ENCODE results near the gene ODAD4.
"Not testable (repeated sequence)": the region's sequence is repeated elsewhere in the genome, so short reads cannot be mapped to it uniquely, and the experiment has no call there.

ODAD4 gene

GRCh38 chr17:42010898-42011516 is 80.6 kb downstream of the ODAD4 start:
- H3K36me3 ChIP-seq (replicated peaks; ENCODE audit: low read depth, low read length), result peaks cover 12% of the 10 kb centered on the region
- H2AFZ ChIP-seq (ENCODE audit: low read depth, low read length), result no peak overlapping the region
- H3K9ac ChIP-seq (ENCODE audit: low read length), result no peak overlapping the region
- H3K79me2 ChIP-seq (ENCODE audit: low read length), result peaks cover 98% of the 10 kb centered on the region
- no peak overlapping the region for H3K4me2 ChIP-seq (ENCODE audit: low read length)
- no peaks in the 10 kb centered on the region for H3K9me3 ChIP-seq (ENCODE audit: insufficient read depth, low read length)
- no peaks in the 10 kb centered on the region for H3K27me3 ChIP-seq (ENCODE audit: low read depth, low read length)
- H3K4me1 ChIP-seq (ENCODE audit: low read length), result peaks cover 17% of the 10 kb centered on the region
- no peak overlapping the region for H3K27ac ChIP-seq (ENCODE audit: low read length)
- no peak overlapping the region for H3K4me3 ChIP-seq (ENCODE audit: low read length)
- H4K20me1 ChIP-seq (ENCODE audit: insufficient read depth, low read length), result peaks cover 52% of the 10 kb centered on the region
- TF ChIP-seq CTCF (IDR thresholded peaks at IDR 0.05; ENCODE audit: low read depth, low read length) (no peak), EZH2phosphoT487 (IDR thresholded peaks at IDR 0.05; ENCODE audit: low read depth) (no peak)

DNA sequence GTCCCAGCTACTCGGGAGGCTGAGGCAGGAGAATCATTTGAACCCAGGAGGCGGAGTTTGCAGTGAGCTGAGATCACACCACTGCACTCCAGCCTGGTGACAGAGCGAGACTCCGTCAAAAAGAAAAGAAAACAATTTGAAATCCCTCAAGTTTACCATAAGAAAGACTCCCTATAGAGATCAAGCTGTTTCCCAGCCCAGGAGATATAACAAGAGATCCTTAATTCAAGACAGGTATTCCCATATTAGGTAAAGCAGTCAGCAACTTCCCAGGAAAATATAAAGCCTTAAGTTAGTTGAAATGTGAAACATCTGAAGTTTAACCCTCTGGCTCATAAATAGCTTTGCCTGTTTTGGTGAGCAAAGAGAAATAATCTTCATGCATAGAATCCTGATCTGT is 81.9 kb downstream of the ODAD4 start:
- not testable (repeated sequence) for H3K36me3 ChIP-seq (replicated peaks; ENCODE audit: low read depth, low read length); H3K27ac ChIP-seq (ENCODE audit: low read length); H3K9me3 ChIP-seq (ENCODE audit: insufficient read depth, low read length); H3K4me3 ChIP-seq (ENCODE audit: low read length); H2AFZ ChIP-seq (ENCODE audit: low read depth, low read length); H3K27me3 ChIP-seq (ENCODE audit: low read depth, low read length); H3K9ac ChIP-seq (ENCODE audit: low read length); H3K4me2 ChIP-seq (ENCODE audit: low read length)
- Histone ChIP-seq H3K79me2 (ENCODE audit: low read length) (peaks cover 96% of the 10 kb centered on the region), H3K4me1 (ENCODE audit: low read length) (peaks cover 19% of the 10 kb centered on the region), H4K20me1 (ENCODE audit: insufficient read depth, low read length) (peaks cover 48% of the 10 kb centered on the region)

DNA sequence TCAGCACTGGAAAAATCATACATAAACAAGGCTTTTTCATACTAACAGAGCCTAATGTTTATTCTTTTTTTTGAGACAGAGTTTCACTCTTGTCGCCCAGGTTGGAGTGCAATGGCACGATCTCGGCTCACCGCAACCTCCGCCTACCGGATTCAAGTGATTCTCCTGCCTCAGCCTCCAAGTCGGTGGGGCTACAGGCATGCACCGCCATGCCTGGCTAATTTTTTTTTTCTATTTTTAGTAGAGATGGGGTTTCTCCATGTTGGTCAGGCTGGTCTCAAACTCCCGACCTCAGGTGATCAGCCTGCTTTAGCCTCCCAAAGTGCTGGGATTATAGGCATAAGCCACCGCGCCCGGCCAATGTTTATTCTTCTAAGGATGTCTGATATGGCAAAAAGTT is 83.3 kb downstream of the ODAD4 start:
- not testable (repeated sequence) for H3K9me3 ChIP-seq (ENCODE audit: insufficient read depth, low read length); H3K36me3 ChIP-seq (replicated peaks; ENCODE audit: low read depth, low read length); H3K27ac ChIP-seq (ENCODE audit: low read length); H3K27me3 ChIP-seq (ENCODE audit: low read depth, low read length); H3K9ac ChIP-seq (ENCODE audit: low read length); H3K4me2 ChIP-seq (ENCODE audit: low read length); H2AFZ ChIP-seq (ENCODE audit: low read depth, low read length); H3K4me3 ChIP-seq (ENCODE audit: low read length)
- H3K79me2 ChIP-seq (ENCODE audit: low read length), result peaks cover 95% of the 10 kb centered on the region
- peaks cover 25% of the 10 kb centered on the region for H3K4me1 ChIP-seq (ENCODE audit: low read length)
- peaks cover 44% of the 10 kb centered on the region for H4K20me1 ChIP-seq (ENCODE audit: insufficient read depth, low read length)
